HG02938 (cell line): ENCODE data around the gene STK40.

ENCODE experiments used
- ATAC-seq: cut with Tn5 transposase; IDR thresholded peaks from one replicate; pipeline ENCODE4 v1.9.1; 2021; ENCODE audit warnings: mild to moderate bottlenecking, moderate library complexity; ENCODE audit not compliant: unreplicated experiment

STK40 gene

GRCh38 chr1:36385410-36386264, at the start of gene STK40:
TSS of gene STK40 (minus strand) at chr1:36385924. CDS start at chr1:36361332, 24,592 bp downstream.
- ATAC-seq = peak; percentile 92

GRCh38 chr1:36433102-36433501, 47.4 kb upstream of the STK40 start:
- ATAC-seq = no peak

- no peak for ATAC-seq
Measured at GRCh38 chr1:36432616-36433015, 46.9 kb upstream of the STK40 start.

GRCh38 chr1:36425791-36426190, 40.1 kb upstream of the STK40 start:
- ATAC-seq = no peak

GRCh38 chr1:36421649-36422048, 35.9 kb upstream of the STK40 start:
- ATAC-seq = no peak

GRCh38 chr1:36420836-36421317, 35.2 kb upstream of the STK40 start:
- peak; percentile 59 for ATAC-seq

GRCh38 chr1:36420409-36420808, 34.7 kb upstream of the STK40 start:
- no peak for ATAC-seq

GRCh38 chr1:36419569-36419968, 33.8 kb upstream of the STK40 start:
- ATAC-seq = no peak

GRCh38 chr1:36419140-36419539, 33.4 kb upstream of the STK40 start:
- ATAC-seq = no peak

GRCh38 chr1:36417931-36418330, 32.2 kb upstream of the STK40 start:
- no peak for ATAC-seq

GRCh38 chr1:36415661-36416326, 30.1 kb upstream of the STK40 start:
- no peak for ATAC-seq

- no peak for ATAC-seq
Measured at GRCh38 chr1:36414384-36414783, 28.7 kb upstream of the STK40 start.

- no peak for ATAC-seq
Measured at GRCh38 chr1:36411674-36412648, 26.2 kb upstream of the STK40 start.

- ATAC-seq = no peak
Measured at GRCh38 chr1:36408479-36408878, 22.8 kb upstream of the STK40 start.

GRCh38 chr1:36406440-36406839, 20.7 kb upstream of the STK40 start:
- ATAC-seq = no peak

GRCh38 chr1:36402504-36402890, 16.8 kb upstream of the STK40 start:
- no peak for ATAC-seq

- ATAC-seq = no peak
Measured at GRCh38 chr1:36401602-36402503, 16.1 kb upstream of the STK40 start.

- no peak for ATAC-seq
Measured at GRCh38 chr1:36400825-36401601, 15.3 kb upstream of the STK40 start.

GRCh38 chr1:36400514-36400824, 14.7 kb upstream of the STK40 start:
- ATAC-seq = no peak
